Trophoblast cell (in vitro differentiated cells and primary cell): Measurements from ENCODE around the gene ELFN1.
A peak's percentile ranks its signal among the peaks of the same experiment; 100 is the strongest.

ENCODE experiments used
- DNase-seq, 2 donors: peaks; one replicate each; pipeline ENCODE4 v3.0.0-alpha.2; 2016
- H2AFZ ChIP-seq: 2 replicates; pipeline ENCODE4 v1.6.1; 2013; ENCODE audit warnings: low read length, moderate library complexity, mild to moderate bottlenecking; ENCODE audit not compliant: insufficient read depth, poor library complexity
- H2AK5ac ChIP-seq: 2 replicates; pipeline ENCODE4 v1.6.1; 2013; ENCODE audit warnings: mild to moderate bottlenecking, low read length
- H2BK120ac ChIP-seq: 2 replicates; pipeline ENCODE4 v1.6.1; 2013; ENCODE audit warnings: low read length, mild to moderate bottlenecking, moderate library complexity; ENCODE audit not compliant: insufficient read depth, poor library complexity
- H2BK12ac ChIP-seq: 2 replicates; pipeline ENCODE4 v1.6.1; 2013; ENCODE audit warnings: mild to moderate bottlenecking, low read length, moderate library complexity
- H2BK5ac ChIP-seq: 2 replicates; pipeline ENCODE4 v1.6.1; 2013; ENCODE audit warnings: low read length, low read depth, moderate library complexity, mild to moderate bottlenecking; ENCODE audit not compliant: poor library complexity
- H3K14ac ChIP-seq: 2 replicates; pipeline ENCODE4 v1.6.1; 2013; ENCODE audit warnings: mild to moderate bottlenecking, low read length
- H3K18ac ChIP-seq: 2 replicates; pipeline ENCODE4 v1.6.1; 2013; ENCODE audit warnings: mild to moderate bottlenecking, low read length
- H3K23ac ChIP-seq: 2 replicates; pipeline ENCODE4 v1.6.1; 2013; ENCODE audit warnings: low read length
- H3K27ac ChIP-seq: 2 replicates; pipeline ENCODE4 v1.5.1; 2013; ENCODE audit warnings: low read depth, mild to moderate bottlenecking, inconsistent platforms, low read length, moderate library complexity
- H3K27me3 ChIP-seq: 2 replicates; pipeline ENCODE4 v1.6.1; 2013; ENCODE audit warnings: inconsistent platforms, mild to moderate bottlenecking, low read length, moderate library complexity; ENCODE audit not compliant: insufficient read depth
- H3K36me3 ChIP-seq, 2 experiments: 1 replicate in 1 of 2; 2 replicates in 1 of 2; pipeline ENCODE4 v1.6.1; 2013; ENCODE audit warnings: low read length in 2 of 2, mild to moderate bottlenecking in 2 of 2, moderate library complexity in 1 of 2; ENCODE audit not compliant: insufficient read depth in 2 of 2, control insufficient read depth in 1 of 2
- H3K4ac ChIP-seq: 2 replicates; pipeline ENCODE4 v1.6.1; 2013; ENCODE audit warnings: low read depth, mild to moderate bottlenecking, low read length, moderate library complexity
- H3K4me1 ChIP-seq, 2 experiments: 1 replicate in 1 of 2; 2 replicates in 1 of 2; pipeline ENCODE4 v1.6.1; 2013; ENCODE audit warnings: low read length in 2 of 2, mild to moderate bottlenecking in 2 of 2, moderate library complexity in 1 of 2; ENCODE audit not compliant: insufficient read depth in 2 of 2, control insufficient read depth in 1 of 2
- H3K4me2 ChIP-seq: 2 replicates; pipeline ENCODE4 v1.6.1; 2013; ENCODE audit warnings: inconsistent platforms, mild to moderate bottlenecking, low read length, moderate library complexity
- H3K4me3 ChIP-seq: 2 replicates; pipeline ENCODE4 v1.5.1; 2013; ENCODE audit warnings: mild to moderate bottlenecking, low read depth, low read length, inconsistent platforms
- H3K79me1 ChIP-seq: one replicate; pipeline ENCODE4 v1.6.1; 2013; ENCODE audit warnings: low read length
- H3K79me2 ChIP-seq: 2 replicates; pipeline ENCODE4 v1.6.1; 2013; ENCODE audit warnings: low read length, mild to moderate bottlenecking; ENCODE audit not compliant: control insufficient read depth, insufficient read depth, poor library complexity
- H3K9ac ChIP-seq: 2 replicates; pipeline ENCODE4 v1.6.1; 2013; ENCODE audit warnings: mild to moderate bottlenecking, low read length
- H3K9me3 ChIP-seq: 2 replicates; pipeline ENCODE4 v1.6.1; 2013; ENCODE audit warnings: low read depth, mild to moderate bottlenecking, control low read depth, inconsistent platforms, low read length; ENCODE audit not compliant: insufficient read depth
- H4K12ac ChIP-seq: 2 replicates; pipeline ENCODE4 v1.6.1; 2013; ENCODE audit warnings: low read depth, mild to moderate bottlenecking, low read length, moderate library complexity
- H4K8ac ChIP-seq: 2 replicates; pipeline ENCODE4 v1.6.1; 2013; ENCODE audit warnings: low read depth, mild to moderate bottlenecking, low read length, moderate library complexity
- H4K91ac ChIP-seq: one replicate; pipeline ENCODE4 v1.6.1; 2013; ENCODE audit warnings: low read depth, mild to moderate bottlenecking, low read length, moderate library complexity
- WGBS: extraction: QIAGEN DNeasy Blood & Tissue Kit; methylation state at CpG from one replicate; pipeline ENCODE4 v1.1.7; 2013; ENCODE audit warnings: missing lambda C conversion rate; ENCODE audit not compliant: insufficient read length, insufficient coverage; ENCODE audit errors: extremely low coverage; 5-methylcytosine and 5-hydroxymethylcytosine counted together

The ELFN1 gene

DNA sequence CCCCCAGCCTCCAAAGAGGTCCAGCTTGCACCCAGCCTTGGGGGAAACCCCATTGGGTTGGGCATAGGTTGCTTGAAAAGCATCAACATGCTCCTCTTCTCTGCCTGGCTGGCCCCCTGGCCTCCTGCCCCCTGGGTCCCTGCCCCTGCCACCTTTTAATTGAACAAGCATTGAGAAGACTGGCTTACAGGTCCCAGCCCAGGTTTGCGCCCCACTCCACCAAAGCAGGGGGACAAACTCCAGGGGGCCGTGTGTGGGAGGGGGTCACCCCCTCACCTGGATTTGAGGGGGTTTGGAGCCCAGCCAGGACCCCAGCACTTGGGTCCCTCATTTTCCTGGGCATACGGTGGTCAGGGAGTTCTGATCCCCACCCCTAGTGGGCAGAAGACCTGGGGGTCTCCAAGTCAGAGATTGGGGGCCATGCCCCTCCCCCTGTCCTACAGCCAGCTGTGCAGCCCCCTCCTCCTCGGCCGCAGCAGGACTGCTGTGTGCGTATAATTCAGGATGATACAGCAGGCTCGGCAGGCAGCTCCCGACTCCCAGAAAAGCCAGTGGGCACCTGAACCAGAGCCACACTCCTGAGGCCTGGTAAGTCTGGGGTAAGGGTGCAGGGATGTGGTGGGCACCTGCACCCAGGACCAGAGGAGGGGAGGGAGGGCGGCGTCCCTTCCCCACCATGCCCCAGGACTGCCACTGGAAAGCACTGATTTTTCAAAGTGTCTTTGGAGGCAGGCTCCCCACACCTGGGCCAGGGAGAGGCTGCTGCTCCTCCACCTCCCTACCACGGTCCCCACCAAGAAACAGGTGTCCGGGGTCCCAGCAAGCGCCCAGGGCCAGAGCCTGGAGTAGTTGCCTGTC lies 1.7 kb downstream of the ELFN1 start:
- Histone ChIP-seq H3K36me3 (no peaks in the 10 kb centered on the region), H3K23ac (no peak overlapping the region), H3K14ac (no peak overlapping the region), H3K4me2 (no peak overlapping the region), H3K4ac (no peak overlapping the region), H3K4me3 (no peak overlapping the region), H2BK12ac (no peak overlapping the region), H3K27ac (no peak overlapping the region), H4K8ac (no peak overlapping the region), H4K91ac (no peak overlapping the region), H2BK120ac (no peak overlapping the region), H4K12ac (no peak overlapping the region), H3K79me2 (no peaks in the 10 kb centered on the region), H3K79me1 (no peaks in the 10 kb centered on the region), H3K18ac (no peak overlapping the region), H2AFZ (no peak overlapping the region), H2BK5ac (no peak overlapping the region), H3K4me1 (peaks cover 4 to 6% of the 10 kb centered on the region in 2 experiments), H3K9me3 (peaks cover 3% of the 10 kb centered on the region), H2AK5ac (no peak overlapping the region), H3K27me3 (peaks cover 47% of the 10 kb centered on the region), H3K9ac (no peak overlapping the region)
- DNase-seq, result no peak
- no CpG with 5 or more reads among the region's 13 CpGs for WGBS

- Histone ChIP-seq H4K91ac (no peak overlapping the region), H4K12ac (no peak overlapping the region), H3K23ac (no peak overlapping the region), H3K27me3 (peaks cover 36% of the 10 kb centered on the region), H3K79me2 (no peaks in the 10 kb centered on the region), H3K18ac (no peak overlapping the region), H2BK5ac (no peak overlapping the region), H3K4me1 (peaks cover 0 to 6% of the 10 kb centered on the region in 2 experiments), H3K4me3 (no peak overlapping the region), H2BK12ac (no peak overlapping the region), H3K4me2 (no peak overlapping the region), H2AK5ac (no peak overlapping the region), H3K9me3 (peaks cover 3% of the 10 kb centered on the region), H2BK120ac (no peak overlapping the region), H4K8ac (no peak overlapping the region), H3K79me1 (no peaks in the 10 kb centered on the region), H3K9ac (no peak overlapping the region), H3K4ac (no peak overlapping the region), H2AFZ (no peak overlapping the region), H3K36me3 (no peaks in the 10 kb centered on the region), H3K27ac (no peak overlapping the region), H3K14ac (no peak overlapping the region)
- WGBS, result no CpG with 5 or more reads among the region's 23 CpGs
- DNase-seq, result no peak
These were observed 2.9 kb downstream of the ELFN1 start for GRCh38 chr7:1672851-1673486.

DNA sequence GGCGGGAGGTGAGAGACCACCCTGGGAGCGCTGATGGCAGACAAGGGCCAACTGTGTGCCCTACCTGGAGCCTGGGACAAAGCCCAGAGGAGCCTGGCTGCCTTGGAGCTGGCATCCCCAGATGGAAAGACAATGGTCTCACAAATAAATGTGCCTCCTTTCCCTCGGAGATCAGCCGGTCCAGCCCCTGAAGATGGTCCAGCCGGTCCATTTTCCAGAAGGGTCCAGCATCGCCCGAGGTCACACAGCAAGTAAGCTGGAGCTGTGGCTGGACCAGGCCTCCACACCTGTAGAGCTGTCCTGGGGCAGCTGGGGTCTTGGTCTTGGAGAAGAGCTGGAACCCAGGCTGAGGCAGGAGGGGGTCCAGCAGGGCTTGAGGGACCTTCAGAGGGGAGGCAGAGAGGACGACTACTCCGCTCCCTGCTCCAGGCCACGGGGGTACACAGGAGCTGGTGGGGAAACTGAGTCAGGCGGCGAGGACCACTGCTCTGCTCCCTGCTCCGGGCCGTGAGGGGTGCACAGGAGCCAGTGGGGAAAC lies 3.6 kb downstream of the ELFN1 start:
- Histone ChIP-seq H3K9me3 (peaks cover 5% of the 10 kb centered on the region), H3K4ac (no peak overlapping the region), H2BK12ac (no peak overlapping the region), H3K4me3 (no peak overlapping the region), H2AFZ (no peak overlapping the region), H4K8ac (no peak overlapping the region), H3K27me3 (peaks cover 30% of the 10 kb centered on the region), H3K4me2 (no peak overlapping the region), H3K79me2 (no peaks in the 10 kb centered on the region), H3K18ac (no peak overlapping the region), H3K4me1 (peaks cover 0 to 6% of the 10 kb centered on the region in 2 experiments), H3K27ac (no peak overlapping the region), H3K23ac (no peak overlapping the region), H2BK5ac (no peak overlapping the region), H4K12ac (no peak overlapping the region), H4K91ac (no peak overlapping the region), H3K79me1 (no peaks in the 10 kb centered on the region), H3K36me3 (no peaks in the 10 kb centered on the region), H3K14ac (no peak overlapping the region), H2AK5ac (no peak overlapping the region), H3K9ac (no peak overlapping the region), H2BK120ac (no peak overlapping the region)
- WGBS, result no CpG with 5 or more reads among the region's 14 CpGs
- DNase-seq, result no peak

- no peak overlapping the region for H2AFZ ChIP-seq
- no peak overlapping the region for H2BK5ac ChIP-seq
- H3K9ac ChIP-seq, result no peak overlapping the region
- H3K4me2 ChIP-seq, result no peak overlapping the region
- peaks cover 0 to 6% of the 10 kb centered on the region in 2 experiments for H3K4me1 ChIP-seq
- no peak overlapping the region for H4K8ac ChIP-seq
- no peaks in the 10 kb centered on the region for H3K36me3 ChIP-seq
- H3K23ac ChIP-seq, result no peak overlapping the region
- H3K27ac ChIP-seq, result no peak overlapping the region
- peaks cover 5% of the 10 kb centered on the region for H3K9me3 ChIP-seq
- no peak overlapping the region for H4K91ac ChIP-seq
- WGBS, result no CpG with 5 or more reads among the region's 21 CpGs
- no peak overlapping the region for H4K12ac ChIP-seq
- H2BK120ac ChIP-seq, result no peak overlapping the region
- no peaks in the 10 kb centered on the region for H3K79me2 ChIP-seq
- peak overlapping the region; percentile 34 for H3K4me3 ChIP-seq
- no peak for DNase-seq
- no peak overlapping the region for H3K14ac ChIP-seq
- no peak overlapping the region for H2AK5ac ChIP-seq
- no peak overlapping the region for H2BK12ac ChIP-seq
- no peak overlapping the region for H3K4ac ChIP-seq
- H3K79me1 ChIP-seq, result no peaks in the 10 kb centered on the region
- H3K18ac ChIP-seq, result no peak overlapping the region
- peaks cover 22% of the 10 kb centered on the region for H3K27me3 ChIP-seq
These were observed 4.3 kb downstream of the ELFN1 start for GRCh38 chr7:1674161-1675035.
